Kasumi-1 (cell line): ENCODE data around the gene NFAT5.
"Not testable (repeated sequence)": the region's sequence is repeated elsewhere in the genome, so short reads cannot be mapped to it uniquely, and the experiment has no call there.

Experiments used
- DNase-seq, 2 experiments: peaks; one replicate each; lab custom pipeline; 2025; lab: John Stamatoyannopoulos, UW

Gene NFAT5

GRCh38 chr16:69637206-69637865 lies 71.6 kb downstream of the NFAT5 start:
- not testable (repeated sequence) for DNase-seq

DNA sequence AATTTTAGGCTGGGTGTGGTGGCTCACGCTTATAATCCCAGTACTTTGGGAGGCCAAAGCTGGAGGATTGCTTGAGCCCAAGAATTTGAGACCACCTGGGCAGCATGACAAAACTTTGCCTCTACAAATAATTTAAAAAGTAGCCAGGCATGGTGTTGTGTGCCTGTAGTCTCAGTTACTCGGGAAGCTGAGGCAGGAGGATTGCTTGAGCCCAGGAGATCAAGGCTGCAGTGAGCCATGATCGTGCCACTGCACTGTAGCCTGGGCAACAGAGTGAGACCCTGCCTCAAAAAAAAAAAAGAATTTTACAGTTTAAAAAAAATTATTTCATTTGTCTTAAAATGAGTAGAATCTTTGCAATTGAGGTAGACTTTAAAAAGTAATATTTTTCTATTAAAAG lies 78.2 kb downstream of the NFAT5 start:
- not testable (repeated sequence) for DNase-seq

DNA sequence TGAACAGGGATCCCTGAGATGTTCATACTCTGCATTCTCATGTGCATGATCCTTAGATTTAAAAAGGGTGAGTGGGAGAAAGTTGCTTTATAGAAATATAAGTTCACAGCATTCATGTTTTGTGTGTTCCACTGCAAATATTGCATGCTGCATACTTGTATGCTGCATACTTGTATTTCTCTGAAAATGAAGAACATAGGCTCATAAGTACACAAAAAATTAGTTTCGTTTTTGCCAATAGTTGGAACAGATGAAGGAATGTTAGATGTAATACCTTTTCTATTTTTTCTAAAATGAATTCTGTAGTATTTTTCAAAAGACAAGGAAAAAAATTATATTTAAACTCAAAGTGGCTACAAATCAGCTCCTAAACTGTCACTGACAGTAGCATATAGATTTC lies 79.0 kb downstream of the NFAT5 start:
- DNase-seq = no peak

DNA sequence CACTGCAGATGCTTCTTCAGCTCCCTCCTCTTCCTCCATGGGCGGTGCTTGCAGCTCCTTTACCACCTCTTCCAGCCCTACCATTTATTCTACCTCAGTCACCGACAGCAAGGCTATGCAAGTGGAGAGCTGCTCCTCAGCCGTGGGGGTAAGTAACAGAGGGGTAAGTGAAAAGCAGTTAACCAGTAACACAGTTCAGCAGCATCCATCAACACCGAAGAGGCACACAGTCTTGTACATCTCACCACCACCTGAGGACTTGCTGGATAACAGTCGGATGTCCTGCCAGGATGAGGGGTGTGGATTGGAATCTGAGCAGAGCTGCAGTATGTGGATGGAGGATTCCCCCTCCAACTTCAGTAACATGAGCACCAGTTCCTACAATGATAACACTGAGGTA lies 81.3 kb downstream of the NFAT5 start:
- no peak for DNase-seq

DNA sequence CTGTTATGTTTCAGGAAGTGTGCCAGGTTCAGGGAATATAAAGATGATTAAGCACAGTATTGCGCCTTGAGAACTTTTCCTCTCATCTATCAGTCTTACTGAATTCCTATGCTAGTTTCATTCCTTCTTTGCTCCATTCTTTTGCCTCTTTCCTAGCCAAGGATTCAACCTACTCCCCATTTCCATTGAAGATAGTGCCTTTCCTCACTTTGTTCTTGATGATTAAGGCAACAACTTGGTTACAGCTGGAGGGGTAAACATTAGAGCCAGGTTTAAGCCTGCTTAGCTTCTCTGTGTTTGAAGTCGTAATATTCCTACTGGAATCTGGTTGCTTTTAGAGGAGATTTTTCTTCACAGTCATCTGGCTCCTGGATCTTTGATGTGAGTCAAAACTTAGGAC lies 85.5 kb downstream of the NFAT5 start:
- DNase-seq = no peak

DNA sequence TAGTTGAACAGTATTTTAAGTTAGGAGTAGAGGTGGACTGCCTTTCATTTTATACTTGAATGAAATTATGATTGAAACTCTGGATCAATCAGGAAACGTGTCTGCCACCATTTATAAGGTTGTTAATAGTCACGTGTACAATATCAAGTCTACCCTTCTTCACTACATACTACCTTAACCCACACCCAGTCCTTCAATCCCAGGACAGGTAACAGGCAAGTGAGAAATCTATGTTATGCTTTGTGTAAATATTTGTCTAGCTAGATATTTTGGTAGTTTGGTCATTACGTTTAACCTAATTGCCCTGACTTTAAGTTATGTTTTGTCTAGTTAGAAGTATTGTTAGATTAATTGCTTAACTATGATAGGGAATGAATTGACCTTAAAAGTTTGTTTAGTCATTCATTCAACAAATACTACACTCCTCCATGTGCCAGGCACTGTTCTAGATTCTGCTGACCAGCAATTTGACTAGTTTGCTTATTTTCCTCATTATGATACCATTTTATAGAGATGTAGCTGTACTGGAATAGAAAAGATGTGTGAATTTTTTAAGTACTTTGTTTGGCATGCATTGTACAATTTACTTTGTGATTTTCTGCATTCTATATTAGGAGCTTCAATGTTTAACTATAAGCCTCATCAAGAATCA lies 88.6 kb downstream of the NFAT5 start:
- DNase-seq = no peak

DNA sequence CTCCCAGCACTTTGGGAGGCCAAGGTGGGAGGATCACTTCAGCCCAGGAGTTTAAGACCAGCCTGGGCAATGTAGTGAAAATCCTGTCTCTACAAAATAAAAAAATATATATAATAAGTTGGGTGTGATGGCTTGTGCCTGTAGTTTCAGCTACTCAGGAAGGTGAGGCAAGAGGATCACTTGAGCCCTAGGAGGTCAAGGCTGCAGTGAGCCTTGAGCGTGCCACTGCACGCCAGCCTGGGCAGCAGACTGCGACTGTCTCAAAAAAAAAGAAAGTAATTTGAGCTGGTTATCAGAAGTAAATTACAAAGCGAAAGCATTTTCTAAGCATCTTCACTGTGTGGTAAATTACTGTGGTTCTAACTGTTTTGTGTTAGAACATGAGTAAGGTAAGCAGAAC lies 94.4 kb downstream of the NFAT5 start:
- no peak for DNase-seq

DNA sequence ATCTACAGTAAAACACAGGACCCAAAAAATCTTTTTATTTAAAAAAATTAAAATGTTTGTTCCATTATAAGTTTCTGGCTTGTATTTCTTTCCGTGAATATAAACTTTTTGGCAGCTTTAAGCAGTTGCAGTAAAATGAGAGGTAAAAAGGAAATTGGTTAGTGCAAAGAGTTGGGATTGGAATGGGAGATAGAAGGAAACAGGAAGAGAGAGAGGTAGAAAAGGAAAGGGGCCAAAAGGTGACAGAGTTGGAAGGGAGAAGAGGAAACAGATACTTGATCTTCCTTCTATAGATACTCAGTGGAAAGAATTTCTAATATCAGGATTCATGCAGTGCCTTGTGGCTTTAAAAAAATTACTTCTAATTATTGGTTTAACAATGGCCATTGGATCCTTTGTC lies 97.1 kb downstream of the NFAT5 start:
- no peak for DNase-seq

GRCh38 chr16:69663846-69664245 lies 98.1 kb downstream of the NFAT5 start:
- no peak for DNase-seq

DNA sequence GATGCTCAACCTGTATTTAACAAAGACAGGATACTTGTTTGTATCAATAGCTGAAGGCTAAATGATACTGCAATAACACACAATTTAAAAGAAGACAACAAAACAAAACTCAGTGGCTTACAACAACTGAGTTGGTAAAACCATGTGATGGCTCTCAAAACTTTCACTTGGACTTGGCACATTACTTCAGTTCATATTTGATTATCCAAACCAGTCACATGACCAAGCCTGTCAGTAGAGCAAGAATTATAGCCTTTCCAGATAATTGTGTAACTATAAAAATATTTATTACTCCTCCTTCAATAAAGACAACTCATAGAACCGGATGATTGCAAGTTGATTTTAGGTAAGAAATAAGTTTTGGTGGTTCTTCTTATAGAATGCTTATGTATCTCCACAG lies 103.8 kb downstream of the NFAT5 start:
- DNase-seq = no peak

DNA sequence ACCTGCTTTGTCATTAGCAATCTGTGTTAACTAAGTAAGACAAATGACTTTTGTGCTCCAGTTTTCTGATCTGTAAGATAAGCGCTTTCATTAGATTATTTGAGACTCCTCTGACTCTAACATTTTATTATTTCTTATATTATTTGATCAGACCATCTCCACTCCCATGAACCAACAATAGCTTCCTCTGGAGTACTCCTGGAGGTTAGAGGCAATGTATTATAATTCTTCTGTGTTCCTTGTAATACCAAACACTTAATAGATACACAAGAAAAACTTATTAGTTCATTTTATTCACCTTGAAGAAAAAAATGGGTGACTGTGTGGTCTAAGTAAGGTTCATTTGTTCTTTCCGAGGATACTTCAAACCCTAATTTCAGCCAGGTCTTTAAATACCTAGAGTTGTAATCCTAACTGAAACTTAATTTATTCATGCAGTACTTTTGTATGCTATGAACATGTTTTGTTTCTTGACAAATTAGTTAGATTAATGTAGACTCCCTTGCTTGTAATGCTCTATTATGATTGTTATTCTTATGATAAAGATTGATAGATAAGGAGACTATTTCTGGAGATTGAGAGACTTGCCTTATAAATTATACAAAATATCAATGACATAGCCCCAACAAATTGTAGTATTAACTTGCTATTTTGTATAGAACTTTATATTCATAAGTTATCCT lies 106.7 kb downstream of the NFAT5 start:
- DNase-seq = no peak

- DNase-seq = no peak
Measured at GRCh38 chr16:69672998-69673713, 107.4 kb downstream of the NFAT5 start.

DNA sequence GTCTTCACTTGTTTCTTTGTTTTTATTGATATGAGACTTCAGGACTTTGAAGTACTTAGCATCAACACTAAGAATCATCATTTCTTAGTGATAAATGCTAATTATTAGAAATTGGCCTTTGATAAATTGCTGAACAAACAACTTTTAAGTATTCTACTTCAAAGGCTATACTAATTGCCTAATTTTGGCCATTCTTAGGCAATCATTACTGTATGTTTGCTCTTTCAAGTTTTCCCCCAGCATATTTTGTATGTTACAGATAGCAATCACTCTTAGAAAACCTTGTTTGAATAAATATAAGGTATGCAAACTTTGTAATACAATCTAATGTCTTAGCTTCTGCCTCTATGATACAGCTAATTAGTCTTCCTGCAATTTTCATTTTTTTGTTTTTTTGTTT lies 114.6 kb downstream of the NFAT5 start:
- no peak for DNase-seq

GRCh38 chr16:69688589-69688988 lies 122.8 kb downstream of the NFAT5 start:
- no peak for DNase-seq

GRCh38 chr16:69691980-69692911 lies 126.5 kb downstream of the NFAT5 start:
- DNase-seq = no peak

GRCh38 chr16:69693916-69694315 lies 128.2 kb downstream of the NFAT5 start:
- no peak for DNase-seq

DNA sequence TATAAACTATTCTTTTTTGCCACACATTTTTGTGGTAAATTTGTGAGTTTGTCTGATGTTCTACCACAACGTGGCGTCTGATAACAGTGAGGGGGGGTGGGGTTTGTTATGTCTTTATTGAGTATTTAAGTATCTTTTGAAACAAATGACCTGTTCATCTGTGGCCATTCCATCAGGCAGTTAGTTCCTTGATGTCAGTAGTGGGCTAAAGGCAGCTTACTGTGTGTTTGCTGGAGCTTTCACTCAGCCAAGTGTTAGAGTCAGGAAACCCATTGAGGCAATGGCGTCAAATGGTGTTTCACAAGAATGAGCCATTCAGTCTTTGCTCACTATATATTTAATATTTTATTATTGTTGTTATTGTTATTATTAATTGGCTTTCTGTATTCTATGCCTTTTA lies 132.6 kb downstream of the NFAT5 start:
- no peak for DNase-seq

GRCh38 chr16:69699915-69700314 lies 134.1 kb downstream of the NFAT5 start:
- no peak for DNase-seq

- no peak for DNase-seq
Measured at GRCh38 chr16:69701452-69701851, 135.7 kb downstream of the NFAT5 start.

DNA sequence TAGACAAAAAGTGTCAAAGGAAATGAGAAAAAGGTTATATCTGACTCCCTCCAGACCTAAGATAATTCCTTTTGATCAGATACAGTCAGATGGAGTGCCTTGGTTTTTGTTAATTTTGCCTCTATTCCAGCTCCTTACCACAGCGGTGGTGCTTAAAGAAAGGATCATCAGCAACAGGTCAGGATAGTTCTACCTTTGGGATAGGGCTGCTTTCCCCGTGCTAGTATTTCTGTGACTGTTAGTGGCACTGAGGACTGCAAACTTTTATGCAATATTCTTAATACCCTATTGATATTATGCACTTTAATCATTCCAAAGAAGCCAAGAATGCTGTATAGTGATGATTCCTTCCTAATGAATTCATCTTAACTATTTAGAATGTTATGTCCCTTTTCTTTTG lies 136.1 kb downstream of the NFAT5 start:
- no peak for DNase-seq

GRCh38 chr16:69703638-69704037 lies 137.9 kb downstream of the NFAT5 start:
- DNase-seq = no peak
